BE2C (cell line): ENCODE measurements around the gene MYOF.

ENCODE experiments used
- DNase-seq: peaks from one replicate; pipeline ENCODE4 v3.0.0-alpha.2; 2020
- H3K27me3 ChIP-seq: fragments of 250-450 bp; sonication (Bioruptor Pico); 2 replicates; pipeline ENCODE4 v1.5.1; 2020; ENCODE audit warnings: mild to moderate bottlenecking
- H3K36me3 ChIP-seq: fragments of 250-450 bp; sonication (Bioruptor Pico); 2 replicates; pipeline ENCODE4 v1.5.1; 2020; ENCODE audit warnings: mild to moderate bottlenecking
- H3K4me1 ChIP-seq: fragments of 250-450 bp; sonication (Bioruptor Pico); 2 replicates; pipeline ENCODE4 v1.5.1; 2020
- H3K4me3 ChIP-seq: 2 replicates; pipeline ENCODE4 v1.5.1; 2011; ENCODE audit warnings: low read depth, low read length
- H3K9me3 ChIP-seq: fragments of 250-450 bp; sonication (Bioruptor Pico); 2 replicates; pipeline ENCODE4 v1.5.1; 2020
- TF ChIP-seq, protein P1 (sequence below): IDR thresholded peaks from 2 replicates; pipeline ENCODE4 v1.5.1; 2012; ENCODE audit warnings: mild to moderate bottlenecking, low read depth, low read length

The MYOF gene

DNA sequence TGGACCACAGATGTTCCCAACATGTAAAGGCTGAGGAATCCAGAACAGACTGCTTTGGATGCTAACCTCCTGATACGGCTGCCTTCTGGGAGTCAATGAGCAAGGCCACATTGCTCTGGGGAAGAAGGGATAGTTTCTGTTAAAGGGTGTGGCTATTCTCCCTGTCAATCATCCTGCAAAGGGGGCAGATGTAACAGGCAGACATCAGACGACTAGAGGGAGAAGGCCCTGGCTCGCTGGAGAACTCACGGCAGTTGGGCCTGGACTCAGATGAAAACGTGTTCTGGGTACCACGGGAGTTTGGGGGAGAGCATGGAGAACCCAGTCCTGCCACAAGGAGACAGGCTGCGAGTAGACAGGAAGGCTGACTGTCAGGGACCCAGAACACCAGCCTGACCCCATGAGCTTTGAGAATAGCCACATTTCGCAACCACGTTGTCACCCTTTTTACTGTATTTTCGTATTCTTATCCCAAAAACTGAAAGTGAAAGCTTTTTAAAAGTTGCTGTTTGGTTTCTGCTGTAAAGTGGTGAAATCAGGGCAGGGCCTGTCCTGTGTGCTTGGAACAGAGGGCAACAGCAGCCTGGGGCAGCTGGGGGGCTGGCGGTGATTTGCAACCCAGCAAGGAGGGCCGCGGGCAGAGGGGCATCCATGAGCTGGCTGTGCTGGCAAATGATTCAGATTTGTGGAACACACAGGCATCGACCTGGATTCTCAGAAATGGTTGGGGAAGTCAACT, 95.3 kb downstream of the MYOF start:
- Histone ChIP-seq H3K36me3 (no peaks in the 10 kb centered on the region), H3K9me3 (no peaks in the 10 kb centered on the region), H3K4me1 (no peaks in the 10 kb centered on the region), H3K4me3 (no peak overlapping the region), H3K27me3 (peaks cover 5% of the 10 kb centered on the region; the same call in 1 of the 2 replicates)
- TF ChIP-seq, protein P1, sequence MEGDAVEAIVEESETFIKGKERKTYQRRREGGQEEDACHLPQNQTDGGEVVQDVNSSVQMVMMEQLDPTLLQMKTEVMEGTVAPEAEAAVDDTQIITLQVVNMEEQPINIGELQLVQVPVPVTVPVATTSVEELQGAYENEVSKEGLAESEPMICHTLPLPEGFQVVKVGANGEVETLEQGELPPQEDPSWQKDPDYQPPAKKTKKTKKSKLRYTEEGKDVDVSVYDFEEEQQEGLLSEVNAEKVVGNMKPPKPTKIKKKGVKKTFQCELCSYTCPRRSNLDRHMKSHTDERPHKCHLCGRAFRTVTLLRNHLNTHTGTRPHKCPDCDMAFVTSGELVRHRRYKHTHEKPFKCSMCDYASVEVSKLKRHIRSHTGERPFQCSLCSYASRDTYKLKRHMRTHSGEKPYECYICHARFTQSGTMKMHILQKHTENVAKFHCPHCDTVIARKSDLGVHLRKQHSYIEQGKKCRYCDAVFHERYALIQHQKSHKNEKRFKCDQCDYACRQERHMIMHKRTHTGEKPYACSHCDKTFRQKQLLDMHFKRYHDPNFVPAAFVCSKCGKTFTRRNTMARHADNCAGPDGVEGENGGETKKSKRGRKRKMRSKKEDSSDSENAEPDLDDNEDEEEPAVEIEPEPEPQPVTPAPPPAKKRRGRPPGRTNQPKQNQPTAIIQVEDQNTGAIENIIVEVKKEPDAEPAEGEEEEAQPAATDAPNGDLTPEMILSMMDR, result no peak
- DNase-seq, result no peak

- H3K36me3 ChIP-seq, result no peaks in the 10 kb centered on the region
- DNase-seq, result no peak
- peaks cover 5% of the 10 kb centered on the region; the same call in 1 of the 2 replicates for H3K27me3 ChIP-seq
- H3K4me1 ChIP-seq, result no peaks in the 10 kb centered on the region
- no peak overlapping the region for H3K4me3 ChIP-seq
- H3K9me3 ChIP-seq, result no peaks in the 10 kb centered on the region
- TF ChIP-seq, protein P1, result no peak
Measured at GRCh38 chr10:93385345-93385744, 96.8 kb downstream of the MYOF start.

GRCh38 chr10:93384006-93384405, 98.1 kb downstream of the MYOF start:
- Histone ChIP-seq H3K36me3 (no peaks in the 10 kb centered on the region), H3K4me3 (no peak overlapping the region), H3K9me3 (no peaks in the 10 kb centered on the region), H3K27me3 (peaks cover 5% of the 10 kb centered on the region; the same call in 1 of the 2 replicates), H3K4me1 (no peaks in the 10 kb centered on the region)
- DNase-seq, result no peak
- TF ChIP-seq, protein P1, result no peak

- DNase-seq, result no peak
- Histone ChIP-seq H3K4me3 (no peak overlapping the region), H3K36me3 (no peaks in the 10 kb centered on the region), H3K27me3 (peaks cover under 1% of the 10 kb centered on the region; the same call in 1 of the 2 replicates), H3K4me1 (no peaks in the 10 kb centered on the region), H3K9me3 (no peaks in the 10 kb centered on the region)
- TF ChIP-seq, protein P1, result no peak
Measured at GRCh38 chr10:93383562-93383981, 98.6 kb downstream of the MYOF start.

DNA sequence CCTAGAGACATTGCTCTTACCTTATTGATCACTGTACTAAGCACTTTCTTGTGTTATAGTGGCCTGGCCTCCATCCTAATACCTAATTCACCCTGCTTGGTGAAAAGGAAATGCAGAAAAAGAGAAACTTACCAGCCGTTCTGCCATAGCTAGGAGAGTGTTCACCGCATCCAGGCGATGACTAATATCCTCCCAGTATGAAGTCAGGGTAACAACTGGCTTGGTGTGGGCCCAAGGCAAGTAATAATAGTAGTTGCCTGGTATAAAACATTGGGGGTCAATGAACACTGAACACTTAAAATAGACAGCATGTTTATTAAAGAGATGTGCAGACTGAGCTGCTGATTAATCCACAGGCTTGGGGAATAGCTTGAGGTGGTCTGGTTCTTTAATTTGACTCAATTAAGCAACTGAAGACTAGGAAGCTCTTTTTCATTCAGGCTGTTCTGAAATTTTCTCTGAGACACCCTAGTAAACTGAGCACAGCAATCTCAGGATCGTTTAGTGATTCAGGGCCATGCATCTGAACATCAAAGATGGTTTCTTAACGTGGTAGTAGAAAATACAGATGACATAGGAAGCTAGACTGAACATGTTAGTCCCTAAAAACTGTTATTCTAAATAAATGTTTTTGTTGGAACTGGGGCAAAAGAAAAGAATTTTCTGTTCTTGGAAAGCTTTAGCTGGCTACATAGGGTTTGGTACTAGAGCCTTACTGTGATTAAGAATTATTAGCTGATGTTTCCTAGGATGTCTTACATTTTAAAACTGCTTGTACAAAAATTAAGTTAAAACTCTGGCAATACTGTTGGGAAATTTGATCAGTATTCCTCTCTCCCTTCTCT, 102.2 kb downstream of the MYOF start:
- no peaks in the 10 kb centered on the region for H3K4me1 ChIP-seq

More for the DNA sequence above, 102.2 kb downstream of the MYOF start:
- DNase-seq, result no peak
- TF ChIP-seq, protein P1, result no peak
- H3K27me3 ChIP-seq, result no peaks in the 10 kb centered on the region
- H3K4me3 ChIP-seq, result no peak overlapping the region
- H3K36me3 ChIP-seq, result no peaks in the 10 kb centered on the region
- H3K9me3 ChIP-seq, result no peaks in the 10 kb centered on the region
